ENCODE data around the gene STK25. TPM values are rescaled to one million over a fixed set of nuclear protein-coding genes. Genes with fewer than 3 reads are reported as not detected.

Gene STK25
- 100 to 1,000 TPM; 170 to 209 (median 197) TPM for polyA plus RNA-seq (ENCODE audit: insufficient read depth in 1 of 5, insufficient read length in 5 of 5, low replicate concordance in 1 of 5)
- long read RNA-seq, donor 1, full-length matches to known transcripts = 59 of 81 reads
- long read RNA-seq, donor 1, partial matches to known transcripts = 16 of 81 reads
- long read RNA-seq, donor 1, other reads (novel, unspliced or antisense) = 6 of 81 reads
- long read RNA-seq, donor 2, full-length matches to known transcripts = 35 of 44 reads
- long read RNA-seq, donor 2, partial matches to known transcripts = 0 of 44 reads
- long read RNA-seq, donor 2, other reads (novel, unspliced or antisense) = 9 of 44 reads
- long read RNA-seq, donor 3, full-length matches to known transcripts = 43 of 43 reads
- long read RNA-seq, donor 3, partial matches to known transcripts = 0 of 43 reads
- long read RNA-seq, donor 3, other reads (novel, unspliced or antisense) = 0 of 43 reads
- long read RNA-seq, donor 4, full-length matches to known transcripts = 33 of 38 reads
- long read RNA-seq, donor 4, partial matches to known transcripts = 0 of 38 reads
- long read RNA-seq, donor 4, other reads (novel, unspliced or antisense) = 5 of 38 reads
- long read RNA-seq, donor 5, full-length matches to known transcripts = 51 of 56 reads
- long read RNA-seq, donor 5, partial matches to known transcripts = 5 of 56 reads
- long read RNA-seq, donor 5, other reads (novel, unspliced or antisense) = 0 of 56 reads
- long read RNA-seq, donor 6, full-length matches to known transcripts = 56 of 74 reads
- long read RNA-seq, donor 6, partial matches to known transcripts = 18 of 74 reads
- long read RNA-seq, donor 6, other reads (novel, unspliced or antisense) = 0 of 74 reads
- long read RNA-seq, donor 7, full-length matches to known transcripts = 29 of 29 reads
- long read RNA-seq, donor 7, partial matches to known transcripts = 0 of 29 reads
- long read RNA-seq, donor 7, other reads (novel, unspliced or antisense) = 0 of 29 reads
- long read RNA-seq, donor 8, full-length matches to known transcripts = 16 of 21 reads
- long read RNA-seq, donor 8, partial matches to known transcripts = 5 of 21 reads
- long read RNA-seq, donor 8, other reads (novel, unspliced or antisense) = 0 of 21 reads

DNA sequence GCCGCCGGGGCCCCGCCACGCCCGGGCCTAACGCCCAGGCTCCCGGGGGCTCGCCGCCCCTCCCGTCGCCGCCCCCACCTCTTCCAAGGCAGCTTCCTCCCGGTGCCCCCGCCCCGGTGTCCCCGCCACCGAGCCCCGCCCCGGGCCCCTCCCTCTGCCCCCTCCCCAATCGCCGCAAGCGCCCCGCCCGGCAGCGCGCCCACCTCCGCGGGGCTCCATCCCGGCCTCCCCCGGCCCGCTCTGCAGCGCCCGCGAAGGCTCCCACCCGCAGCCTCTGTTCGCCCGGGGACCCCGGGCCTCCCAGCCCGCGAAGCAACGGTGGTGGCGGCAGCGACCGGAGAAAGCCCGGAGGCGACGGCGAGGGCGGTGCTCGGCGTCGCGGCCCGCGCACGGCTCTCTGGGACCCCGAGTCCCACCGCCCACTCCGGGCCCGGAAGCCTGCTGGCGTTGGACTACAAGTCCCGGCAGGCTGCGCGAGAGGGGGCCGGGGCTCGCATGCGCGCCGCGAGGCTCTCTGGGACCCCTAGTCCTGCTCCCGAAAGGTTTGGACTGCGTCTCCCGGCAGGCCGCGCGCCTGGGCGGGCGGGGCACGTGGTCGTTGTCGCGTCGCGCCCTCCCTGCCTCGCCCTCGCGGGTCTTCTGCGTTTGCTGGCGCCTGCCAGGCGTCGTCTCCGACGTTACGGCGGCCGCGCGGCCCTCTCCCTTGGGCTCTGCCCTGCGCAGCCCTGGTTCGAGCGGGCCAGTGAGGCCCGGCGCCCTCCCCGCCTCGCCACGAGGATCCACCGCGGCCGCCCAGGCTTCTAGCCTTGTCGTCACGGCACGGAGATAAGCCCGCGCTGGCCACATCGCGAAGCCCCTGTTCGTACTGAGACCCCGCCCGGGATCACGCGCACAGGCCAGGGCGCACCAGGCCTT is at the start of gene STK25:
STK25 (minus strand) TSS at position 345 of the 915 bp plus-strand sequence. CDS start 549 bp downstream, outside the sequence.
- DNase-seq = peak; percentile 97 to 98

DNA sequence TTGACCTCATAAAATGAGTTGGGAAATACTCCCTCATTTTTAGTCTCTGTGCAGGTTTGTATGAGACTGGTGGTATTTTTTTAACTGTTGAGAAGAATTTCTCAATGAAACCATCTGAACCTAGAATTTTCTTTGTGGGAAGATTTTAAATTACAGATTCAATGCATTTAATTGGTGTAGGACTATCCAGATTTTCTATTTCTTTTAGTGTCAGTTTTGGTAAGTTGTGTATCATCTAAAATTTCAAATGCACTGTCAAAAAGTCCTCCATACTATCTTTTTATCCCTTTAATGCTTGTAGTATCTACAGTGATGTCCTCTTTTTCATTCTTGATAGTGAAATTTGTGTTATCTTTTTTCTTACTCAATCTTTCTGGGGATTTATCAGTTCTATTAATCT is 48.4 kb upstream of the STK25 start:
- DNase-seq = no peak

DNA sequence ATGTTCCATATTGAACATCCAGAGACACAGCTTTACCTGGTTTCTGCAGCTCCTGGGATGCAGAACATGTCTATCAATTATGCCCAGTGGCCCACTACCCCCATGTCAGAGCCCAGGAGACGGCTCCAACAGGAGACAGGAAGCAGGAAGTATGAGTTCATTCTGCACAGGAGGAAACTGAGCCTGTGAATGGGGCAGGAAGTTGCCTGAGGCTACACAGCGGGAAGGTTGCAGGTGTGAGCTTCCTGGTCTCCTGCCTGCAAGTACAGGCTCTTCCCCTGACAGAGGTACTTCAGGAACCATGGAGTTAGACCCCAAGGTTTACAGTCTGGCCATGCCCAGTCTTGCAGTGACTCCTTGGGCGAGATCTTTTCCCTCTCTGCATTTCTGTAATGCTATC is 47.3 kb upstream of the STK25 start:
- no peak for DNase-seq

DNA sequence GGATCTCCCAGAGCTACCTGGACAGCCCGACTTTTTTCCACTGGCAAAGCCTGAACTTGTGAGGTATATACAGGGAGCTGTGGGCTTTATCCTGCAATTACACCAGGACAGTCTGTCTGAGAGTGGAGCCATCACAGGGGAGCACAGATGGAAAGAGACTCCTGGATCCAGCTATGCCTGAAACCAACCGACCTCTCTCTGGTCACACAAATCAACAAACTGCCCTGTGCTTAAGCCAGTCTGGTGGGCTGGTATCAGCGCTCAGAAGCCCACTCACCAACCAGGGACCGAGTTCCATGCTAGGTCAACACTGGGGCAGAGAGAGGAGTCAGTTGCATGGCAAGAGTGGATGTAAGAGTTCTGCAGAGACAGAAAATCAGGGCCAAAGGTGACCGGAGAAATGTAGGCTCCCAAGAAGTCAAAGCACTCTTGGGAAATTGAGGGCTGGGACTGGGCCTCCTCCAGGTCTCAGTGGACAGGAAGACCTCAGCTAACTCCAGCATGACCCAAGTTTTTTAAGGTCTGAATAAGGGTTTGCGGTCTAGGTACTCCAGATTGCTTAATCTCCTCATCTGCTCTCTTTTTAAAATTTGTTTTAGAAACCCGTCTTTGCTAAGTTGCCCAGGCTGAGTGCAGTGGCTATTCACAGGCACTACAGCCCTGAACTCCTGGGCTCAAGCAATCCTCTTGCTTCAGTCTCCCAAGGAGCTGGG is 46.4 kb upstream of the STK25 start:
- no peak for DNase-seq

DNA sequence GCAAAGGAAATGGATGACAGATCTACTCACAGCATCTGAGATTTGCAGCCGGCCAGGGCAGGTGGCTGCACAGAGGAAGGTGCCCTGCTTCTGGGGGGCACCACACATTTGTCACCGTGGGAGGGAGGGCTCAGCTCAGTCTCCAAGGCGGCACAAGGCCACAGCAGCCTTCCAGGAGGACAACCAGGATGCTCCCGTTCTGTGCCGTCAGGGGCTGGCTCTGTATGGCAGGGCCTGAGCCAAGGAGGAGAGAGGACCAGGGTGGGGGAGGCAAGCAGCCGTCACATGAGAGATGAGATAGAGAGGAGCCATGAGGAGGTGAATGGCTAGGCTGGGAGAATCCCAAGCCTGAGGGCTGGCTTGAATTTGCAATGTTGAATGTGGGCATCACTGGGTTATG is 45.6 kb upstream of the STK25 start:
- DNase-seq = no peak

DNA sequence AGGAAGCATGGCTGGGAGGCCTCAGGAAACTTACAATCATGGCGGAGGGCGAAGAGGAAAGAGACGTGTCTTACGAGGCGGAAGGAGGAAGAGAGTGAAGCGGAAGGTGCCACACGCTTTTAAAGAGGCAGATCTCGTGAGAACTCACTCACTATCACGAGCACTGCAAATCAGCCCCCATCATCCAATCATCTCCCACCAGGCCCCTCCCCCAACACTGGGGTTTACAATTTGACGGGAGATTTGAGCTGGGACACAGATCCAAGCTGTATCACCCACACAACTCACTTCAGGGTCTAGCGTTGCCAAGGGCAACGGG is 45.1 kb upstream of the STK25 start:
- DNase-seq = no peak

DNA sequence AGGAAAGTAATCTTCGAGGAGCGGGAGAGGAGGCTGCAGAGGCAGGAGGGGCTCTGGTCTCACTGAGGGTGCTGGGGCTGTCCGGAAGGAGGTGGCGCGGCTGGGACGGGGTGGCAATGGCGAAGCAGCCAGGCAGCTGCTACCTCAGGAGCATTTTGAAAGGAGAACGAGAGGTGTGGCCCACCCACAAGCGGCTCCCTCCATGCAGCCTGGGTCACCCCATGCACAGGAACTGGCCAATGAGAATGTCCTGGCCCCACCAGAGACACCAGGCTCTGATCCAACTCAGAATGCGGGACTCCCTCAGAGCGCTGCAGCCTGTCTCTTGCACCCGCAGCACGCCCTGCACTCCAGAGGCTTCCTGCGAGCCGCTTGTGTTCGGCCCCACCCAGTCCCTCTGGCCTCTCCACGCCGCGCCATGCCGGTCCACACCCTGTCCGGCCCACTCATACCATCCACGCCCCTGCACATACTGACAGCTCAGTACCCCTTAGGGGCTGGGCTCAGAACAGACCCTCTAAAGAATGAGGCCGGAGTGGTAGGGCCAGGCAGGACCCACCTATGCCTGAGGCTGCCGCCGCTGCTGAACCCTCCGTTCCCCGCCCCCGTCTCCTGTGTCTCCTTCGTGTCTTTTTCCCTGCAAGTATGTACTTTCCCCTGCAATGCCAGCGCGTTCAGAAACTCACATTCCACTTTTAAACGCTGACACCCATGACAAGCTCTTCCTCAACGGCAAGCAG is 43.8 kb upstream of the STK25 start:
- no peak for DNase-seq

DNA sequence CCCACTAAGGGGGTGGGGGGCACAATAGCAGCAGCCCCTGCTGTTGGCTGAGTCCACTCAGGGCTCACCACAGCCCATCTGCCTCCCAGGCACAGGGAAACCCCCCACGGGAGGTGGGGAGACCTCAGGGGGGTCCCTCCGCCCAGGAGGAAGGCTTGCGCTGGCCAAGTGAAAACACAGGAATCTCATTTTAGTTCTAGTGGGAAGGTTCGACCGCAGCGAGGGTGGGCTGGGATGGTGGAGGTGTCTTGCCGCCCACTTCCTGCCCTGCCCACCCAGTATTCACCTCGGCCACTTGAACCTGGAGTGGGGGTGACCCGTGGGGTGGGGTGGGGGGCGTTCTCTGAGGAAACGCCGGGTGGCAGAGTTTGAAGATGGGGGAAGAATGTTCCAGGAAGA is 43.2 kb upstream of the STK25 start:
- no peak for DNase-seq

DNA sequence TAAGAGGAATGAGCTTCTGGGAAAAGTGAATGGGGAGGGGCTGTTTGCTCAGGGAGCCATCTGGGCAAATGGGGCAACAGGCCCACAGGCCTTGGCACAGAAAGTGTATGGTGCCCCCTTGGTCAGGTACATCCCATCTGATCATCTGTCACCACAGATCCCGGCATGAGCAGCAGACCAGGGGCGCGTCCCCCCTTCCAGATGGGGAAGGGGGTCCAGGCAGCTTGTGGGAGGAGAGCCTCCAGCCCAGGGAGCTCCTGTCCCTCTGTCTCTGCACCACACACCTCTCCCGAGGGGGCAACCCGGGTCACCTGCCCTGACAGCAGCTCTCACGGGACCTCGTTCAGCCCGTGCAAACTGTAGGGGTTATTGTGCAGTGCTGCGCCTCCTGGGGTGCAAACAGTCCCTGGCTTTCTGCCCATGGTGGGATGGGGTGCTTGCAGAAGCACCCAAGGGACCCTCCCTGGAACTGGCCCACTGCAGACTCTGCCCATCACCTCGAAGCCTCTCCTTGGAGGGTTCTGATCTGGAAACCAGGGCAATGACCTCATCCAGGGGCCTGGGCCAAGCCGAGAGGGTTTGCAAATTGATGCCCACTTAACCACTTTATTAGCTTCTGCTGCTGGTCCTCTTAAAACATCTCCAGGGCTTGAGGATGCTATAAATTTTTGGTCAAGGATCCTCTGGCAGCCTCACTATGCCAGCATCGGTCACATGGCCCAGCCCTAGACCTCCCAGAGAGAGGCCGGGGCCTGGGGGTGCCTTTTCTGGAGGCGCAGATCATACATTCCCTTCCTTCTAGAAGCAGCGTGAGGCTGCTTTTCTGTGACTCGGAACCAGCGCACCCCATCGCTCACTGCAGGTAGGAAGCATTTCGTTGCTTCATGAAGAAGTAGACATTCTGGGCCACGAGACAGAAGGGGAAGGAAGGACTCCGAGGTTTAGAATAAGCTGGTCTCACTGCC is 42.5 kb upstream of the STK25 start:
- no peak for DNase-seq

DNA sequence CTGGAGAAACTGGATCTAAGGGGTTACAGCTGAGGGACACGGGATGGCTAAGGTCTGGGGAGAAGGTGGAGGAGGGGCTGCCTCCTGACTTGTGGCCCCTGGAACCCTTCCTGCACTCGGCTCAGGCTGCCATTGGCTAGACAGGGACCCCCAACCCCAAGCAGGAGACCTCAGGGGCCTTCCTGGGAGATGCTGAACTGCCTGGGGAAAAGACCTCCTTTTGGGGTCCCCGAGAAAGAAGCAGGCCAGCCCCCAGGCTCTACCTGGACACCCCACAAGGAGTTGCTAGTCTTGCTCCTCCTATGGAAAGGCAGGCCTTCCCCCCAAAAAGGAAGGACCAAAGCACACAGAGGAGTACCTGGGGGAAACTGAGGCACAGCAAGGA is 40.1 kb upstream of the STK25 start:
- DNase-seq = no peak

DNA sequence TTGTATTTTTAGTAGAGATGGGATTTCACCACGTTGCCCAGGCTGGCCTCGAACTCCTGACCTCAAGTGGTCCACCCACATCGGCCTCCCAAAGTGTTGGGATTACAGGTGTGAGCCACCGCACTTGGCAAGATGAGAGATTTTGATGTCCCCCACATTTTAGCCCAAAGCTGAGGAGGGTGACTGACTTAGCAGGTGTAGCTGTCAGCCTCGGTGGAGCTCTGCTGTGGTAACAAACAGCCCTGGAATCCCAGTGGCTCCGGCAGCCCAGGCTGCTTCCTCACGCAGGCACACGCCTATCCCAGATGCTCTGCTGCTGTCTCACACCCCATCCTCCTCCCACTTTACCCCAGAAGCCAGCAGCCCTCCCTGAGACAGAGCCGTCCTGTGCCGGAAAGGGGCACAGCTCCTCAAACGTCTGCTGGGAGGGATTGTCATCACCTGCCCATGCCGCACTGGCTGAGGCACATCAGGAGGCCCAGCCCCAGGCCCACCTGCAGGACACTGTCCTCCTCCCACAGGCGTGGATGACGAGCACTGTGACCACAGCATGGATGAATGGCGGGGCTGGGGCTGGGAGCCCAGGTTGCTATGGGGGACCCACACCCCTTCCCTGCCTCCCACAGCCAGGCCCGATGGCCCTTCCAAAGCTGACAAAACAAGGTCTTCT is 39.5 kb upstream of the STK25 start:
- DNase-seq = no peak

DNA sequence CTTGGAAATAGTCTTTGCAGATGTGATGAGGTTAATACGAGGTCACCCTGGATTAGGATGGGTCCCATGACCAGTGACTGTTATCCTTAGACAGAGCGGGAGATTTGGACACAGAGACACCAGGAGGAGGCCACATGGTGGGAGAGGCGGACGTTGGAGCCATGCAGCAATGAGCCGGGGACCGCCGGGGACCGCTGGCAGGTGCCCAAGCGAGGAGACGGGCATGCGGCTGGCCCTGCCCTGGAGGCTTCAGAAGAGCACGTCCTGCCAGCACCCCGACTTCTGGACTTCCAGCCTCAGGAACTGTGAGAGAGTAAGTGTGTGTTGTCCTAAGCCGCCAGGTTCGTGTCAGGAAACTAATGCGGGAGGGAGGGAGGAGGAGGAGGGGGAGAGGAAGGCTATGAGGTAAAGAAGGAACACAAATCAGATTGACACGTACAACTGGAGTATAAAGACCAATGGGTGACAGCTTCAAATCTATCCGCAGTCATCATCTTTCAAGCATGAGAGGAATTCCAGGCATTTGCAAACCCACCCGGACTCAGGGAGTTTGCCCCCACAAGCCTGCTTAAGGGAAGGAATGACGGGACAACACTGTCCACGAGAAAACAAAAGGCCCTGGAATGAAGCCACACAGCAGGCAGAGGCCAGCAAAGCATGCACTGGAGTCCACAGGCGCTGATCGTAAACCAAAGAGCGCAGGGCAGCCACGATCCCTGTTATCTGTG is 38.6 kb upstream of the STK25 start:
- peak in 1 of 2 donors; percentile 43 for DNase-seq

DNA sequence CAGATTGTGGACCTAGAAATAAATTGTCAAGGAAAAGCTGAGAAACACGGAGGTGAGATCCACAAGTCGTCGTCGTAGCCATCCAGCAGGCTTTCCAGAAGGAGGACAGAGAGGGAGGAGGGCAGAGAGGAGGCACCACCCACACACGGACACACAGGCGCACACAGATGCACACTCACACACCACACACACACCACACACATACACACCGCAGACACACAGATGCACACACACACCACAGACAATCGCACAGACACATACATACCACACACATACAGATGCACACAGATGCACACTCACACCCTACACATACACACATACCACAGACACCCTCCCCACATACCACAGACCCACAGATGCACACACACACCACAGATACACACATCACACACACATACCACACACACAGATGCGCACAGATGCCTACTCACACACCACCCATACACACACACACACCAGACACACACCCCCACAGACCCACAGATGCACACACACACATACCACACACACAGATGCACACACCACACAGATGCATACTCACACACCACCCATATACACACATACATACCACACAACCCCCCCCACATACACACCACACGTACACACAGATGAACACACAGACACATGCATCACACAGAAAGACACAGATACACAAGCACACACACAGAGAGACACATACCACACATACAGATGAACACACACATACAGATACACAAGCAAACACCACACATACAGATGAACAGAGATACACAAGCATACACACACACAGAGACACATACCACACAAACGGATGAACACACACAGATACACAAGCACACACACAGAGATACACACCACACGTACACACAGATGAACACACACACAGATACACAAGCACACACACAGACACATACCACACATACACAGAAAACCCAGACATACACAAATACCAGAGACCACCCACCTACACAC is 37.4 kb upstream of the STK25 start:
- no peak for DNase-seq

DNA sequence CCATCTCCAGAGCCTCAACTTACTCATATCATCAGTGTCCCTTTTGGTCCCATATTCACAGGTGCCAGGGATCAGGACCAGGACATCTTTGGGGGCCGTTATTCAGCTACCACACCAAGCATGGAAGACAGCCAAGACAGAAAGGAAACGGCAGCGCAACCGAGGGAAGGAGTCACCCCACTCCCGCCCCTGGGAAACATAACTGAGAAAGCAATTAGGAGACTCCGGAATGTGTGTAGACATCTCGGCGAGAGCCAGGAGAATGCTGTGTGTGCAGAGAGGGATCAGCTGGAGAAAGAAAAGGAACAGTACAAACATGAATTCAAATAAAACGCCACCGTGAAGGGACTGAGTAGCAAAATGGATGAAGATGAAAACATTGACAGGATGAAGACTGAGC is 36.7 kb upstream of the STK25 start:
- peak in 1 of 2 donors; percentile 70 for DNase-seq

DNA sequence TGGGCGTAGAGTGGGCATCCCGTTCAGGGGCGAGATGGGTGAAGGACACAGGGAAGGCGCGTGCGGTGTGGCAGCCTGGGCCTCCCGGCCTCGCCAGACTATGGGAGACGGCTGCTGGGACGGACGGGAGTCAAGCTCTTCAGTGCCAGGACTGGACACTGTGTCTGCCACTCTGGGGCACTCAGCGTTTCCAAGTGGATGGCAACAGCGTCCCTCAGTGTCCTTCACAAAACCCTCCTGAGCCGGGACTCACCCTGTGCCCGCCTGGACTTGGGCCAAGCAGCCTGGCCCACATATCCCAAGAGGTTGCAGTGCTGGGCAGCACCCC is 33.9 kb upstream of the STK25 start:
- DNase-seq = no peak

DNA sequence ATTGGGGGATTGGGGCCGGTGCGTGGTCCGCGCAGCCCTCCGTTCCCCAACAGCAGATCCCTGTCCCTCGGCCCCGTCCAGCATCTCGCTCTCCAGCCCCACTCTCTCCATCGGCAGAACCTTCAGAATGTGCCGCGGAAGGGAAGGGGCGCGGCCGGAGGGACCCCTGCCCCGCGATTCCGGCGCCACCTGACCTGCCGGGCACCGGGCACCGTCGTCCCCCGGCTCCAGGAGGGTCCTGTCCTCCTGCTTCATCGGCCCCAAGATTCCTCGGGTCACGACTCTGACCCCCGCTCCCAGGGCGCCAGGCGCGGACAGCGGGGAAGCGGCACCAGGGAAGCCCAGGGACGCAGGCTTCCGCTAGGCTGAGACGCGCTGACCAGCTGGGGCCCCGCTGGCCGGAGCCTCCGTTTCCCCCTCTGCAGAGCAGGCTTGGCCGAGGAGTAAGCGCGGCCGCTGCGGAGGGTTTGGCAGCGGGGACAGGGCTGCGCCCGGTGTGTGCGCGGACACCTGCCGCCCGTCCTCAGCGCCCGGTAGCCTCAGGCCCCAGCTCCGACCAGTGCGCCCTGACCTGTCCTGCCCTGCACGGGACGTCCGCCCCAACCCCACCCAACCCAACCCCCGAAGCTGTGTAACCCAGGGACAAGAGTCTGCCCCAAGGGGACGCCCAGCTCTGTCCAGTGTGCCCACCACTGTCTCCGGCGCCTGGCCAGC is 33.3 kb upstream of the STK25 start:
- no peak for DNase-seq

Data from right lung (tissue), 10 donors.